ENCODE data around the gene ENTHD1. TPM values are rescaled to one million over a fixed set of nuclear protein-coding genes. Genes with fewer than 3 reads are reported as not detected.

The ENTHD1 gene
- total RNA-seq, 2 experiments from 2014 or later = not detected

DNA sequence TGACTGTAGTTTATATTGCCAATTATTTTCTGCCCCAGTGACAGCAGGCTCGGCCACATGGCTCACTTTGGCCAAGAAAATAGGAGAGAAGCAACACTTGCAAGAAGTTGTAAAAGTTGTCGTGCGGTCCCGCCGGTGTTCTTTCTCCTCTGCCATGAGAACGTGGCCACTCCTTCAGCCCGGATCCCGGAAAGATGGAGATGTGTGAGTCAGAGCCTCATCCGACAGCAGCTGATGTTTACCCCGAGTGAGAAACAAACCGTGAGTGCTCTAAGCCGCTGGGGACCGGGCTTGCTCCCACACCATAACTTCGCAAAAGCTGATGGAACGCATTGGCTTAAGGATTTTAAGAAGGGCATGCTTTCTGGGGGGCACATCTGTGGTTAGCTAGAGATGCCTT is 166.0 kb downstream of the ENTHD1 start:
- no peak overlapping the region for H3K4me3 ChIP-seq (ENCODE audit: low read depth, low read length, poor library complexity, severe bottlenecking)
- H3K9me2 ChIP-seq (ENCODE audit: insufficient read depth, low read length) = no peaks in the 10 kb centered on the region
- no peak for DNase-seq (ENCODE audit: low spot score)
- BruUV-seq (replicated peaks) = no TSS peak
- H3K79me2 ChIP-seq (ENCODE audit: insufficient read depth, low read depth, low read length) = no peaks in the 10 kb centered on the region
- ChIA-PET POLR2A (no interaction called here), CTCF (ENCODE audit: unreplicated experiment) (no interaction called here)
- no peaks in the 10 kb centered on the region for H3K4me1 ChIP-seq (ENCODE audit: insufficient read depth, low read length, poor library complexity, severe bottlenecking)
- no peak overlapping the region for H3K27ac ChIP-seq (ENCODE audit: low read depth, low read length, poor library complexity, severe bottlenecking)
- TF ChIP-seq, protein P1, sequence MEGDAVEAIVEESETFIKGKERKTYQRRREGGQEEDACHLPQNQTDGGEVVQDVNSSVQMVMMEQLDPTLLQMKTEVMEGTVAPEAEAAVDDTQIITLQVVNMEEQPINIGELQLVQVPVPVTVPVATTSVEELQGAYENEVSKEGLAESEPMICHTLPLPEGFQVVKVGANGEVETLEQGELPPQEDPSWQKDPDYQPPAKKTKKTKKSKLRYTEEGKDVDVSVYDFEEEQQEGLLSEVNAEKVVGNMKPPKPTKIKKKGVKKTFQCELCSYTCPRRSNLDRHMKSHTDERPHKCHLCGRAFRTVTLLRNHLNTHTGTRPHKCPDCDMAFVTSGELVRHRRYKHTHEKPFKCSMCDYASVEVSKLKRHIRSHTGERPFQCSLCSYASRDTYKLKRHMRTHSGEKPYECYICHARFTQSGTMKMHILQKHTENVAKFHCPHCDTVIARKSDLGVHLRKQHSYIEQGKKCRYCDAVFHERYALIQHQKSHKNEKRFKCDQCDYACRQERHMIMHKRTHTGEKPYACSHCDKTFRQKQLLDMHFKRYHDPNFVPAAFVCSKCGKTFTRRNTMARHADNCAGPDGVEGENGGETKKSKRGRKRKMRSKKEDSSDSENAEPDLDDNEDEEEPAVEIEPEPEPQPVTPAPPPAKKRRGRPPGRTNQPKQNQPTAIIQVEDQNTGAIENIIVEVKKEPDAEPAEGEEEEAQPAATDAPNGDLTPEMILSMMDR (conservative IDR thresholded peaks at IDR 0.05; ENCODE audit: low read length) = no peak
- no peak for TF ChIP-seq EZH2phosphoT487 (IDR thresholded peaks at IDR 0.05; ENCODE audit: borderline replicate concordance, low read depth, low read length)
- no peak overlapping the region for H3K4me2 ChIP-seq (ENCODE audit: low read length)
- H4K20me1 ChIP-seq (ENCODE audit: insufficient read depth, low read length) = no peaks in the 10 kb centered on the region
- H3K9me3 ChIP-seq (ENCODE audit: low read length) = no peaks in the 10 kb centered on the region
- H2AFZ ChIP-seq (ENCODE audit: low read length) = no peak overlapping the region
- intact Hi-C loops (cut with micrococcal nuclease; ENCODE audit: unreplicated experiment) = no loop called here
- no peaks in the 10 kb centered on the region for H3K36me3 ChIP-seq (ENCODE audit: insufficient read depth, low read length)

DNA sequence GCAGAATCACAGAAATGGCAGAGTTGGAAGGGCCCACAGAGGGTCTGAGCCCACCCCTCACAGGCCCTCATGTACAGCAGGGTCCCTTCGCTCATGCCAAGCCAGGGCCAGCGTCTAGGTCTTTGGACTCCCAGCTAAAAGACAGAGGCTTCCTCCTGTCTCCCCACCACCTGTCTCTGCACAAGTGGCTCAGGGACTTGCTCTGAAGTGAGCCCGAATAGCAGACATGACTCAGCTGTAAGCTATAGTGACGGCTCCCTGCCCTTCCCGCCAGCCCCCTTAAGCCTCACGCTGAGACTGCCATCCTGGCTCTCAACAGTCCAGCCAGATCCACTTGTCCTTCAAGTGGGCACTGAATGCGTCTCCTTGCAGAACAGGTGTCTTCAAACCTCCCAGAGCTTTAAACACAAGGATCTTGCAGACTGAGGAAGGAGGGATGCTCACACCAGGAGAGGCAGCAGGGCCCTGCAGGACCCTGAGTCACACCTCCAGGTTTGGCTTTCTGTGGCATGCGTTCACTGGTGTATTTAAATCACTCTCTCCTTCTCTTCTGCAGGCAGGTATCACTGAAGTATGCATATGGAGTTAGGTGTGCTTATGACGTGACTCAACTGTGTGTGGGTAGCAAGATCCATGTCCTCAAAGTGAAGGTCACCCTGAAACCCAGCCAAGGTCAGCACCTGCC is 168.1 kb downstream of the ENTHD1 start:
- Histone ChIP-seq H3K4me1 (ENCODE audit: insufficient read depth, low read length, poor library complexity, severe bottlenecking) (no peaks in the 10 kb centered on the region), H3K4me3 (ENCODE audit: low read depth, low read length, poor library complexity, severe bottlenecking) (no peak overlapping the region), H3K27ac (ENCODE audit: low read depth, low read length, poor library complexity, severe bottlenecking) (no peak overlapping the region), H3K79me2 (ENCODE audit: insufficient read depth, low read depth, low read length) (no peaks in the 10 kb centered on the region), H4K20me1 (ENCODE audit: insufficient read depth, low read length) (no peaks in the 10 kb centered on the region), H3K9me2 (ENCODE audit: insufficient read depth, low read length) (no peaks in the 10 kb centered on the region), H3K36me3 (ENCODE audit: insufficient read depth, low read length) (no peaks in the 10 kb centered on the region), H2AFZ (ENCODE audit: low read length) (no peak overlapping the region), H3K9me3 (ENCODE audit: low read length) (no peaks in the 10 kb centered on the region), H3K4me2 (ENCODE audit: low read length) (no peak overlapping the region)
- no TSS peak for BruUV-seq (replicated peaks)
- TF ChIP-seq, protein P1 (conservative IDR thresholded peaks at IDR 0.05; ENCODE audit: low read length) = no peak
- no peak for TF ChIP-seq EZH2phosphoT487 (IDR thresholded peaks at IDR 0.05; ENCODE audit: borderline replicate concordance, low read depth, low read length)
- intact Hi-C loops (cut with micrococcal nuclease; ENCODE audit: unreplicated experiment) = no loop called here
- ChIA-PET POLR2A (interaction anchor here (0.6 kb wide), 1 partner anchor 871 kb away, joined by 4 read pairs; no protein-coding TSS in a partner anchor), CTCF (ENCODE audit: unreplicated experiment) (interaction anchor here (0.6 kb wide), 1 partner anchor 107 kb away, joined by 3 read pairs; no protein-coding TSS in a partner anchor)
- DNase-seq (ENCODE audit: low spot score) = no peak

DNA sequence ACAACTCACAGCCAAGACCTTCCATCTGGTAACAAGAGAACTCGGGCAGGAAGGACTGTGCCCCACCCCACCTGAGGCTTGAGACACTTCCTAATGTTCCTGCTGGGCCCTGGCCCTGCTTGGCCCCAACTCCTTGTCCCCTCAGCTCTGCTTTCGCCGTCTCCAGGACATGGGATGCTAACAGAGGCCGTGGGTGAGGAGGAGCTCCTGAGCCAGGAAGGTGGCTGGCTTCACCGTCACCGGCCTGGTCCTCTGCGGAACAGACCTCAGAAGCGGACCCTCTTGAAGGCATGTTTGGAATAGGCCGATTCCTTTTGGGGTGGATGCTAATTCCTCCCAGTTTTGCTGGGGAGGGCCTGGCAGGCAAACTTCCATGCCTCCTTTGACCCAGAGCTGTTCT is 168.7 kb downstream of the ENTHD1 start:
- no peak overlapping the region for H3K4me3 ChIP-seq (ENCODE audit: low read depth, low read length, poor library complexity, severe bottlenecking)
- TF ChIP-seq EZH2phosphoT487 (IDR thresholded peaks at IDR 0.05; ENCODE audit: borderline replicate concordance, low read depth, low read length) = no peak
- TF ChIP-seq, protein P1 (conservative IDR thresholded peaks at IDR 0.05; ENCODE audit: low read length) = no peak
- no peaks in the 10 kb centered on the region for H3K9me3 ChIP-seq (ENCODE audit: low read length)
- no peaks in the 10 kb centered on the region for H4K20me1 ChIP-seq (ENCODE audit: insufficient read depth, low read length)
- intact Hi-C loops (cut with micrococcal nuclease; ENCODE audit: unreplicated experiment) = no loop called here
- no peaks in the 10 kb centered on the region for H3K4me1 ChIP-seq (ENCODE audit: insufficient read depth, low read length, poor library complexity, severe bottlenecking)
- no peaks in the 10 kb centered on the region for H3K36me3 ChIP-seq (ENCODE audit: insufficient read depth, low read length)
- no peak for DNase-seq (ENCODE audit: low spot score)
- ChIA-PET POLR2A (no interaction called here), CTCF (ENCODE audit: unreplicated experiment) (interaction anchor here (0.6 kb wide), 1 partner anchor 108 kb away, joined by 3 read pairs; no protein-coding TSS in a partner anchor)
- no peak overlapping the region for H3K27ac ChIP-seq (ENCODE audit: low read depth, low read length, poor library complexity, severe bottlenecking)
- no peak overlapping the region for H2AFZ ChIP-seq (ENCODE audit: low read length)
- H3K79me2 ChIP-seq (ENCODE audit: insufficient read depth, low read depth, low read length) = no peaks in the 10 kb centered on the region
- H3K4me2 ChIP-seq (ENCODE audit: low read length) = no peak overlapping the region
- H3K9me2 ChIP-seq (ENCODE audit: insufficient read depth, low read length) = no peaks in the 10 kb centered on the region
- BruUV-seq (replicated peaks) = no TSS peak
